Coronary artery (tissue), 2 donors: ENCODE data around the gene SLU7.
A peak's percentile ranks its signal among the peaks of the same experiment; 100 is the strongest.

ENCODE experiments used
- DNase-seq: peaks from one replicate; pipeline ENCODE4 v3.0.0-alpha.2; 2017; ENCODE audit warnings: low spot score
- H3K27ac ChIP-seq, 2 donors: fragments of 200-600 bp; sonication (generic); one replicate each; pipeline ENCODE4 v1.5.1; 2016 to 2019
- H3K4me3 ChIP-seq: fragments of 200-600 bp; sonication (generic); 2 replicates; pipeline ENCODE4 v1.5.1; 2016; ENCODE audit warnings: mild to moderate bottlenecking, moderate library complexity
- TF ChIP-seq, protein P1 (sequence below): fragments of 200-600 bp; sonication (generic); IDR thresholded peaks from one replicate; pipeline ENCODE4 v1.5.1; 2019; ENCODE audit warnings: antibody characterized with exemption

SLU7 gene

DNA sequence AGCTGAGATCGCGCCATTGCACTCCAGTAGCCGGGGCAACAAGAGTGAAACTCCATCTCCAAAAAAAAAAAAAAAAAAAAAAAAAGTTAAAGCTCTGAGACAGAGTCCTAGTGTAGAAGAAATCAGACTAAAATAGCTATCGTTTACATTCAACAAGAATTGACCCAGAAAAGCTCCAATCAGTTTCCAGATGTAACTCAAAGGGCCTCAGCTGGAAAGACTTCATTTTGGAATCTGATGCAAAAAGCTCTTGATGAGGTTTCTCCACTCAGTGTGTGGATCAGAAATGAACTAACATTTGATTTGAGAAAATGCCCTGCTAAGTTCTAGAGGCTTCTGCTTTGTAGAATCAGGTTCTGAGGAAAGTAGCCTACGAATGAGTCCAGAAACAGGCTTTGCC is 41.2 kb downstream of the SLU7 start:
- Histone ChIP-seq H3K4me3 (no peak overlapping the region), H3K27ac (no peak overlapping the region)
- no peak for DNase-seq
- TF ChIP-seq, protein P1, sequence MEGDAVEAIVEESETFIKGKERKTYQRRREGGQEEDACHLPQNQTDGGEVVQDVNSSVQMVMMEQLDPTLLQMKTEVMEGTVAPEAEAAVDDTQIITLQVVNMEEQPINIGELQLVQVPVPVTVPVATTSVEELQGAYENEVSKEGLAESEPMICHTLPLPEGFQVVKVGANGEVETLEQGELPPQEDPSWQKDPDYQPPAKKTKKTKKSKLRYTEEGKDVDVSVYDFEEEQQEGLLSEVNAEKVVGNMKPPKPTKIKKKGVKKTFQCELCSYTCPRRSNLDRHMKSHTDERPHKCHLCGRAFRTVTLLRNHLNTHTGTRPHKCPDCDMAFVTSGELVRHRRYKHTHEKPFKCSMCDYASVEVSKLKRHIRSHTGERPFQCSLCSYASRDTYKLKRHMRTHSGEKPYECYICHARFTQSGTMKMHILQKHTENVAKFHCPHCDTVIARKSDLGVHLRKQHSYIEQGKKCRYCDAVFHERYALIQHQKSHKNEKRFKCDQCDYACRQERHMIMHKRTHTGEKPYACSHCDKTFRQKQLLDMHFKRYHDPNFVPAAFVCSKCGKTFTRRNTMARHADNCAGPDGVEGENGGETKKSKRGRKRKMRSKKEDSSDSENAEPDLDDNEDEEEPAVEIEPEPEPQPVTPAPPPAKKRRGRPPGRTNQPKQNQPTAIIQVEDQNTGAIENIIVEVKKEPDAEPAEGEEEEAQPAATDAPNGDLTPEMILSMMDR, result no peak

DNA sequence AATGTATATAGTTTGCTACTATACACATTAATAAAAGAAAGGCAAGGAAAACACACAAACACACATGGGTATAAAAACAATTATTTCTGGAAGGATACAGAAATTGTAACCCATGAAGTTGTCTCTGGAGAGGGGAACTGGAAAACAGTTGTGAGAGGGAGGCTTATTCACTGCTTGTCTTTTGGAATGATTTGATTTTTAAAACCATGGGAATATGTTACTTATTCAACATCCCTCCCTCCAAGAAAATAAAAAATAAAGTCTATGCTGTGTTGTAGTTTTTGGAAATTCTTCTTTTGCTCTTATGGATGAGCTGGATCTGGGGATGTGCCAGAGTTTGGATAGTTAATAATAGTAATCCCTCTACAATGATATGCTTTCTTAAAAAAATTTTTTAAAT is 42.5 kb downstream of the SLU7 start:
- TF ChIP-seq, protein P1, result no peak
- DNase-seq, result no peak
- H3K27ac ChIP-seq, result no peak overlapping the region
- no peak overlapping the region for H3K4me3 ChIP-seq

DNA sequence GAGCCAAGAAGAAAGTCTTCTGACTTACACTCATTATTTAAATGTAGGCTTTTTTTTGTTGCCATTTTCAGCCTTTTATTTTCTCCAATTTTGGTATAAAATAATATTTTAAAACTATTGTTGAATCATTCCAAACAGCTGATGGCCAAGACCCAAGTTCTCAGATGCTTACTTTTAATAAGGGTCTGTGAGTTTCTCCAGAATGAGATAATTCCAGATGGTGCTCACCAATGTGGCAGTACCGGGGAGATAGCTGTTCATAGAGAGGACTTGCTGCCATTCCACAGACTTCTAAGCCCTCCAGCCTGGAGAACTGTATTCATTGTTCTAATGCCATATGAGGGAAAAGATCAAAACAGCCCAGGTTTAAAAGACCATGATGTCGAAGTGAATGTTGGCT is 43.2 kb downstream of the SLU7 start:
- no peak overlapping the region for H3K4me3 ChIP-seq
- TF ChIP-seq, protein P1, result no peak
- DNase-seq, result no peak
- no peak overlapping the region for H3K27ac ChIP-seq

DNA sequence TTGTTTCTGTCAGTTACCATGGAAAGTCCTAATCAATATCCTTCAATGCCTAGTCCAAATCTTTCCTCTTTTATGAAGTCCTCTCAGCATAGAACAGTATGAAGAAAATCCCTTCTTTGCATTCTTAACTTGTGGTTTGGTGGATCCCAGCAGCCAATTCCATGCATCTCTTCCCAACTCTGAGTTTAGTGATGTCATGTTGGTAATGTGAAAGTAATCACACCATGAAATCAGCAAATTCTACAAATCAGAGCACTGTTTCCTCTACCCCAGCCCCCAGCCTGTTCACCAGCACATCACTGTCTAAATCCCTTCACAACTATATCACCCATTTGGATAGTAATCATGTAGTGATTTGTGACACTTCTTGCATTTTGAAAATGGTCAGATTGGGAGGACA is 43.7 kb downstream of the SLU7 start:
- TF ChIP-seq, protein P1, result no peak
- DNase-seq, result no peak
- Histone ChIP-seq H3K27ac (no peak overlapping the region), H3K4me3 (no peak overlapping the region)

DNA sequence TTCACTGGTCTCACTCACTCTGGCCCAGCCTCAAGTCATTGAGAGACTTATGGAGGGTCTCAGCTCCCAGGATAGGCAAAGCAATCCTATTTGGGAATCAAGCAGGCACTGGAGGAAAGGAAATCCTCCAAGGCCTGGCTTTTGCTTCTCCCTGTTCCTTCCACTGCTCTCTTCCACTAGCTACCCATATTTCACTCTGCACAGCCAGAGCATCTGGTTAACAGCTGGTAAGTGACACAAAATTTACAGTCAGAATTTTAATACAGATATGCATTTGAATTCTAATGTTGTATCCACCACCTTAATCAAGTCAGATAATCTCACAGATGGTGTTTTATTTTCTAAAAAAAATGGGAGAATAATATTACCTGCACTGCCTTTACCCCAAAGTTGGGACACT is 47.6 kb downstream of the SLU7 start:
- H3K4me3 ChIP-seq, result no peak overlapping the region
- TF ChIP-seq, protein P1, result no peak

DNA sequence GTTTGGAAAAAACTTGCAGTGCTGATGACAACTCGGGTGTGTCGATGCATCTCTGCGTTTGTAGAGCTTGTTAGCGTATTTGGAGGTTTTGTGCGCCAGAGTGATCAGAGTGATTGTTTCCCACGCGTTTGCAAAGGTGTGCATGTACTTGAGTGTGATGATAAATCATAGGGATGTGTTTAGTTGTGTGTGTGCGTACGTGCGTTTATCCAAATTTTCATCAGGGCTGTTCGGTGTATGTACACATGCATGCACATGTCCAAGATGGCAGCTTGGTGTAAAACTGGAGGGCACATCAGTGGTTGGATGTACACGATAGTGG is 48.2 kb downstream of the SLU7 start:
- peak overlapping the region; percentile 92 for H3K4me3 ChIP-seq
- no peak for DNase-seq
- peak overlapping the region; percentile 54 to 80 for H3K27ac ChIP-seq
- TF ChIP-seq, protein P1, result no peak

More for the DNA sequence above, 47.6 kb downstream of the SLU7 start:
- DNase-seq, result no peak
- H3K27ac ChIP-seq, result peak overlapping the region in 1 of 2 donors; percentile 80

DNA sequence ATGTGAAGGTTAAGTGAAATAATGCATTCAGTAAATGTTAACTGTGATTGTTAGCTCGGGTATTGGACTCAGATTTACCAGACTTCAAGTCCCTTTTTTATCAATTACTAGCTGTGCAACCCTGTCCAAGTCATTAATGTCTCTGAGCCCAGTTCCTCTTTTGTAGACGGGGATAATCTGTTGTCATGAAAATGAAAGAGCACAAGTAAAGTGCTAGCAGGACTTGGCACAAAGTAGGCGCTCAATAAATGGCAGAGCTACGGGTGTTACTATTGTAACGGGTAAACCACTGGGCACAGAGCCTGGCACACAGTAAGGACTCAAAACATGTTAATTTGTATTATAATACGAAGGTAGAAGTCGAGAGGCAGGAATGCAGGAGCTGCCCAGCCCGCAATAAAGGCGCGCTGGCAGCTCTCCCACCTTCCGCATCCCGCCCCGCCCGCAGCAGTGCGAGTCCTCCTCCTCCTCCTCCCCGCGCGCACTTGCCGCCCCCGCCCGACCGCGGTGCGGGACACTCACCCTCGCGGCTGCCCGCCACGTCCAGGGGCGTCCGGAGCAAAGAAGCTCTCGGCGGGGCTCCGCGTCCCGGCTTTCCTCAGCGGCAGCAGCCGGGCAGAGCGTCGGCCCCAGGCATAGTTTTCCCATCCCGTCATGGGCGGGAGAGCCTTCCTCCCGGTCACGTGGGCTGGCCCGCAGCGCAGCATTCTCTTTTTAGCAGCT is 48.7 kb downstream of the SLU7 start, which contains the start of gene C1QTNF2:
C1QTNF2 (minus strand) TSS at position 637 of the 723 bp plus-strand sequence. CDS start 15,615 bp downstream, outside the sequence.
- peak; percentile 81 for DNase-seq
- TF ChIP-seq, protein P1, result no peak
- H3K4me3 ChIP-seq, result peak within 1 kb of the TSS; percentile 92
- peak within 1 kb of the TSS; percentile 54 to 80 for H3K27ac ChIP-seq
